ENCODE measurements around the gene SS18L1.

SS18L1 gene

DNA sequence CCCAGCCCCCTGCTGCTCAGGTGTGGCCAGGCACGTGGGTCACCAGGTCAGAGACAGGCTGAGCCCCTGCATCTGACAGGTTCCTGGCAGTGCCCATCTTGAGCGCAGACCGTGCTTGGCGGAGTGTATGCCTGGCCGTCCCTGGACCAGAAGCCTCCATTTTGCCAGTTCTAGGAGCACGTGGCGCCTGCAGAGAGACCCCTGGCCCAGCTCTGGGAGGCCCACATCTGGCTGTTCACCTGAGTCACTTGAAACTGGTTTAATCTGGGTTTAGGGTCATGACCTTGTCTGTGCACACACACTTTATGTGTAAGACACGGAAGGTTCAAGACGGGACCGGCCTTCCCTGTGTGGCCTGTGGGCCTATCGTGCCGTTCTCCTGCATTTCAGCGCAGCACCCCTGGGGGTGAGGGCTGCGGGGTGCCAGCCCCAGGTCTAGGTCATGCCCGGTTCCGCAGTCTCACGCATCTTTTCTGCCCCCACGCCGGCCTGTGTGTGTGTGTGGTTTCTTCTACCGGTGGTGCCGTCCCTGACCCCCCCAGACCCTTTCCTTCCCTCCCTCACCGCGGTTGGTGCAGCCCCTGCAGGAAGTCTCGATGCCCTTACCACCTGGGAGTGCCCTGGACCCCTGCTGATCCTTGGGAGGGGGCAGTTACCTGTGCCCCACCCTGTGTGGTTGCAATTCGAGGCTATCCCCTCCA lies 14.0 kb downstream of the SS18L1 start:
- DNase-seq, result no peak

DNA sequence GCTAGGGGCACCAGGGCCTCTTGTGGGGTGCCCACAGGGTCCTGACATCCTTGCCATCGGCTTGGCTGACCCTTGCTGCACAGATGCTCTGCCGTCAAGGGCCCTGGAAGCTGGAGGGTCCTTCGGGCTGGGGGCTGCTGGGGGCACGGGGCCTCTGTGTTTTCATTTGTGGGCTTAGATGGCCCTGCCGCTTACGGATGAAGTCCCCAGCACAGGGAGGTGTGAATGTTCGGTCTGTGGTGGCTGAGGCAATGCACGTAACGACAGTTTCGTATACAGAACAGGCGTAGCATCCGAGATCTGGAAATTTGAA lies 14.5 kb downstream of the SS18L1 start:
- no peak for DNase-seq

DNA sequence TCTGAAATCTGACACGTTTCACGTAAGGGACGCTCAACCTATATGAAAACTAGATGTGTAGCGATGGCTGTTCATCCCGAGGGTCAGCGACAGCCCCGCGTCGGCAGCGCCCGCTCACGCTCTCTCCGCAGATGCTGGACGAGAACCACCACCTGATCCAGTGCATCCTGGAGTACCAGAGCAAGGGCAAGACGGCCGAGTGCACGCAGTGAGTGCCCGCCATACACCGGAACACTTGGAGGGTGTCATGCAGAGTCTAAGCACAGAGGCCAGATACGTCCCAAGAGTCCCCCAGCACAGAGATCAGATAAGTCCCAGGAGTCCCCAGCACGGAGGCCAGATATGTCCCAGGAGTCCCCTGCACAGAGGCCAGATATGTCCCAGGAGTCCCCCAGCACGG lies 15.0 kb downstream of the SS18L1 start:
- no peak for DNase-seq

DNA sequence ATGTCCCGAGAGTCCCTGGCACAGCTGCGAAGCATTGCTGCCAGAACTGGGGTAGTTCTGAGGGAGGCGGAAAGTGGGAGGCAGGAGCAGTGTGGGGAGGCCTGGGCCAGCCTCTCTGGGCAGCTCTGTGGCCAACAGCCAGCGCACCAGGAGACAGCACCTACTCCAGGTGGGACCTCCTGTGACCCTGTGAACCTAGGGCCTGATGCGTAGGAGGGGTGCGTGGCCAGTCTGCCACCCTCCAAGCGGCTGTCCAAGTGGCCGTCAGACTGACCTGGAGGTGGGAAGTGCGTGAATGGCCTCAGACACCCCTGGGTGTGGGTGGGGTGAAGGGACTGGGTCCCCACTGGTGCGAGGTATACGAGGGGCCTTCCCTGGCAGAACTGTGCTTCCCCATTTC lies 15.5 kb downstream of the SS18L1 start:
- DNase-seq, result no peak

DNA sequence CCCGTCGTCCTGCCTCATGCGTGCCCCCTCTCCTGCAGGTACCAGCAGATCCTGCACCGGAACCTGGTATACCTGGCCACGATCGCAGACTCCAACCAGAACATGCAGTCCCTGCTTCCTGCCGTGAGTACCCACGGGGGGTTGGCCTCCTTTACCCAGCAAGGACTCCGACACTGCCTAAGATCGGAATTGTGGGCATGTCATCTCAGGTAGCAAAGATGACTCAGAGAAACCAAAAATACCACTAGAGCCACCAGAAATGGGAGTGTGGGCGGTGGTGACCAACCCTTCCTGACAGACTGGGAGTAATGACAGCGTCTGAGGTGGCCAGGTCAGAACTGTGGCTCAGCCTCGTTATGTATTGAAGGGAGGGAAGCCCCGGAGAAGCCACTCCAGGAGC lies 16.3 kb downstream of the SS18L1 start:
- DNase-seq, result no peak

DNA sequence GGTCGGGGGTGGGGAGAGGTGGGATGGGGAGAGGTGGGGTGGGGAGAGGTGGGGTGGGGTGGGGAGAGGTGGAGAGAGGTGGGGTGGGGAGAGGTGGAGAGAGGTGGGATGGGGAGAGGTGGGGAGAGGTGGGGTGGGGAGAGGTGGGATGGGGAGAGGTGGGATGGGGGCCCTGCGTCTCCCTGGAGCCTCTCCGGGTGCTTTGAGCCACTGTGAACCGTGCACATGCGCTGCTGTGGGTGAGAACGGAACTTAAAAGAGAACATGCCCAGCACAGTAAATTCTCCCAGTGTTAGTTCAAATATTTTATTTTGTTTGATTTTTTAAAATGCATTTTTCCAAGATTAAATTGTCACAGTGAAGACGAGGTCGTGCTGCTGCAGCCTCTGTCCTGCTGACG lies 16.7 kb downstream of the SS18L1 start:
- no peak for DNase-seq

DNA sequence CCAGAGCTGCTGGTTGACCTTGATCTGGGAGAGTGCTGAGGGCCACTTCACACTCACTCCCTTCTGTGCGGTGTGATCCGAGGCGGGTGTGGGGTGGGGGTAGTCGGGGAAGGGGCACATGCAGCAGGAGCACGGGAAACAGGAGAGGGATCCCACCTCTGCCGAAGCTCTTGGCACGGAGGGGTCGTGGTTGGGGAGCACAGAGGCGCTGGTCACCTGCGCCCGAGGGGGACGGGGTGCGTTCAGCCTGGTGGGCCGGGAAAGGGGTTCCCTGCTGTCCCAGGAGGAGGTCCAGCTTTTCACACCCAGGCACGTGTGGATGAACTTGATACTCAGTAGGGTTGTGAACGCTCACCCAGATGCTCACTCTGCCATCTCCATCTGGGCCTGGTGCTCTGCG lies 17.3 kb downstream of the SS18L1 start:
- DNase-seq, result no peak

DNA sequence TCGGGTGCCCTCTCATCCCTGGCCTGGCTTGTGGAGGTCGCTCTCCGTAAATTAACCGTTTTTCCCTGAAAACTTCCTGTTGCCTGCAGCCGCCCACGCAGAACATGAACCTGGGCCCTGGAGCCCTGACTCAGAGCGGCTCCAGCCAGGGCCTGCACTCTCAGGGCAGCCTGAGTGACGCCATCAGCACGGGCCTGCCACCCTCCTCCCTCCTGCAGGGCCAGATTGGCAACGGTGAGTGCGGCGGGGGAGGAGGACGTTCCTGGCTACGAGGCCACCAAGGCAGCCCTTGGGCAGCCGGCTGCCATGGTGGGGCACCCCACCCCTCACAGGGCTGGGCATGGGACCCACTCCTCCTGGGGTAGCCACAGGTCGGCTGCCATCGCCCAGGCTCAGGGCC lies 17.8 kb downstream of the SS18L1 start:
- no peak for DNase-seq

DNA sequence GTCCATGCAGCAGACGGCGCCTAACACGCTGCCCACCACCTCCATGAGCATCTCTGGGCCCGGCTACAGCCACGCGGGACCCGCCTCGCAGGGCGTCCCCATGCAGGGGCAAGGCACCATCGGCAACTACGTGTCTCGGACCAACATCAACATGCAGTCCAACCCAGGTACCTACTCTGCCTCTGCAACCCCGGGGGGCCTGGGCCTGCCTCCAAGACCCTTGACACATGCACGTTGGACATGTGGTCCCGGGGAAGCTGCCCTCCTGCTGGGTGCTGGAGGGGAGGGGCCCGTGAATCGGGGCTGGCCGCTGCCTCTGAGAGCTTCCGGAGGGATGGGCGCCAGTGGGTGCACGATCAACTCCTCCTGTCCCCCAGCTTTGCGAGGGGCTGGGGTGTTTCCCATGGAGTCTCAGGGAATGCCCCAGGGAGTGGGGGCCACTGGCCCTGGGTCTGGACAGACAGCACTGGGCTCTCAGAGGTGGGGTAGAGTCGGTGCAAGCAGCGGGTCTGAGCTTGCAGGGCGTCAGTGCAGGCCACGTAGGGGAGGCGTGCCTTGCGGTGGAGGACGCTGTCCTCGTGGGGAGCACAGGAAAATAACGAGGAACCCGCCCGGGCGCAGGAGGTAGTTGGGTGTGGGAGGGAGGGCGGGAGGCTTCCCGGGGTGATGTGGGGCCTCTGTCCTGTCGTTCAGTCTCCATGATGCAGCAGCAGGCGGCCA lies 19.4 kb downstream of the SS18L1 start:
- no peak for DNase-seq

DNA sequence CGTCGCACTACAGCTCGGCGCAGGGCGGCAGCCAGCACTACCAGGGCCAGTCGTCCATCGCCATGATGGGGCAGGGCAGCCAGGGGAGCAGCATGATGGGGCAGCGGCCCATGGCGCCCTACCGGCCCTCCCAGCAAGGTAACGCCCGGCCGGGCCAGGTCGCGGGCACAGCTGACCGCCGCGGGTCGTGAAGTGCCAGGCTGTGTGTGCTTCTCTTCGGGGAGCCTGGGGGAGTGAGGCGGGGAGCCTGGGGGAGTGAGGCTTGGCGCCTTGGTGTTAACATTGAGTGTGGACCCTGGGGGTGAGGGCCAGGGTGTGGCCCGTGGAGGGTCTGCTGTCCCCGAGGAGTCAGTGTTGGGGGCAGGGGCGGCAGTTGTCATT lies 19.9 kb downstream of the SS18L1 start:
- no peak for DNase-seq

DNA sequence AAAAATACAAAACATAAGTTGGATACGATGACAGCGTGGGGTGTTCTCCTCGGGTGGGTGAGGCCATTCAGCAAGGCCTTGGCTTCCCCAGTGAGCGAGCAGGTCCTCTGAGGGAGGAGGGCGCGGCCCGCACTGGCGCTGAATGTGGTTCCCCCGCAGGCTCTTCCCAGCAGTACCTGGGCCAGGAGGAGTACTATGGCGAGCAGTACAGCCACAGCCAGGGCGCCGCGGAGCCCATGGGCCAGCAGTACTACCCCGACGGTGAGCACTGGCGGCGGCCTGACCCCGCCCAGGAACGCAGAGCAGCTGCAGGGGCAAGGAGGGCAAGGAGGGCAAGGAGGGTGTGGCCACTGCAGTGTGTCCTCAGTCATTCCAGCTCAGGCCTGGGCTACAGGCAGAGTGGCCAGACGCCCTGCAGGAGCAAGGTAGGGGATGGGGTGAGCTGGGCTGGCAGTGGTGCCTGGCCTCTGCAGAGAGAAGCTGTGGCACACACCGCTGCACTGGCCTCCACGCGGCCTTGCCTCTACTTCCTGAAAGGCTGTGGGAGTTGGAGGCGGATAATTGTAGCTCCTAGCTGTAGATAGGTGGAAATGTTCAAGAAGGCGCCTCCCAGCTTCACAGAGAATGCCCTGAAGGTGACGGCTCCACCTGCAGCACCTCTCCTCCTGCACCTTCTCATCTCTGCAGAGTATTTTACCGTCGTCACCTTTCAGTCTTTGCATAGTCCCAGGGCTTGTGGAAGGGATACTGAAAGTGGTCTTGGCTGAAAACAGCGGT lies 20.6 kb downstream of the SS18L1 start:
- no peak for DNase-seq

DNA sequence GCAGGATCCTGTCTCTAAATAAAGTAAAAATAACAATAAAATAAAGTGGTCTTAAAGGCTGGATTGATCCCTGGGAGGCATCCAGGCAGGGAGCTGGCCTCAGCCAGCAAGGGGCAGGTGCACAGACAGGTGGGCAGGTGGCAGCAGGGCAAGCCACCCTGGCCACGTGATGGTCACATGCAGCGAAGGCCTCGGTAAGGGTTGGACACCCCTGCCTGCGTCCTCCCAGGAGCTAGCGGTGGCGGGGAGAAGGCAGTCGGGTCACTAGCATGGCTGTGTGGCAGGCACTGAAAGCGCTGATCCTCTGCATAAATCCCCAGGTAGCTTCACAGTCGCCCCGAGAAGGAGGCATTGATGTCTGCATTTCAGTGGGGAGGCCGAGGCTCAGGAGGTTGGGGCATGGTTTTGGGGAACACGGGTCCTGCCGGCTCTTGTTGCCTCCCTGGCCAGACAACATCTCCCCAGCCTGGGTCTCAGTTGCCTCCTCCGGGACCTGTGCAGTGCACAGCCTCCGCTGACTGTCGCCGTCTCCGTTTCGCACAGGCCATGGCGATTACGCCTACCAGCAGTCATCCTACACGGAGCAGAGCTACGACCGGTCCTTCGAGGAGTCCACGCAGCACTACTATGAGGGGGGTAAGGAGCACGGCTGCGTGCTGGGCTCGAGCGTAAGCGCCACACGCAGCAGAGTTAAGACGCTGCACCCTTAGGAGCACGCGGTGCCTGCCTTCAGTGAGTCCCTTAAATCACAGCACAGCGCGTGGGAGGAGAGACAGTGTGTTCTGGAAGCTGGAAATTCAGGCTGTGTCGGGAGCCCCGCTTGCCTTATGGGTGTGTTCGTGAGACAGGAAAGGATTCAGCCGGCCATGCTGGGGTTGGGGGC lies 21.6 kb downstream of the SS18L1 start:
- no peak for DNase-seq

DNA sequence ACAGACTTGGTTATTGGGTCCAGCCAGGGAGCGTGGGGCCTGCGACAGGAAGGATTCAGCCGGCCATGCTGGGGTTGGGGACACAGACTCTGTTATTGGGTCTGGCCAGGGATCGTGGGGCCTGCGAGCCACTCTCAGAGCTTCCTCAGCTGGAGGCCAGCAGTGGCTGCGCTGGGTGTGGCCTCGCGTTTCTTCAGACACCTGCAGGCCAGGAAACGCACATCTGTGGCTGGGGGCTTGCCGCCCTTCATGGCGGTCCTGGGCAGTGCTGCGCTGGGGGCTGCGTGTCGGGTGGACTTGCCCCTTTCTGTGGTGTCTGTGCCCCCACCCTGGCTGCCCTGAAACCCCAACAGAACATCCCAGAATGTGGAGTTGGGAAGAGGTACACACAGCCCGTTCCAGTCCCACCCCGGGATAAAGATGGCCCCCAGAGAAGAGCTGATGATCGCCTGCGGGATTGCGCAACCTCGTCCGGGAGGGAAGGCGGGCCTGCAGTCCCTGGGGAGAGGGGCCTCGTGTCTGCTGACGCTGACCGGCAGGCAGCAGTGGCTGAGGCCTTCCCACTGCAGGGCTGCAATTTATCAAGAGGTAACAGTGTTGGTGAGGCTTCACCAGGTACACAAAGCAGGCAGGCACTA lies 22.3 kb downstream of the SS18L1 start:
- DNase-seq, result no peak

DNA sequence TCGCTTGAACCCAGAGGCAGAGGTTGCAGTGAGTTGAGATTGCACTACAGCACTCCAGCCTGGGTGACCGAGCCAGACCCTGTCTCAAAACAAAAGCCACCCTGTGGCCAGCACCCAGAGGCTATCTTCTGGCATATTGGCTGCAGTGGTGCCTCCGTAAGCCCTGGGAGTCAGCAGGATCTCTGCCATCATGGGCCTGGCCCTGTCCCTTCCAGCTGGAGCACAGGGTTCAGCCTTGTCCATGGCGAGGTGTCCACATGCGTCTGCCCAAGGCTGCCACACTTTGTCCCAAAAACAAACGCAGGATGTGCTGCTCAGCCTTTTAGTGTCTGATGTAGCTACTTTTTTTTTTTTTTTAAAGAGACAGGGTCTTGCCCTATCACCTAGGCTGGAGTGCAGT lies 23.9 kb downstream of the SS18L1 start:
- DNase-seq, result no peak

DNA sequence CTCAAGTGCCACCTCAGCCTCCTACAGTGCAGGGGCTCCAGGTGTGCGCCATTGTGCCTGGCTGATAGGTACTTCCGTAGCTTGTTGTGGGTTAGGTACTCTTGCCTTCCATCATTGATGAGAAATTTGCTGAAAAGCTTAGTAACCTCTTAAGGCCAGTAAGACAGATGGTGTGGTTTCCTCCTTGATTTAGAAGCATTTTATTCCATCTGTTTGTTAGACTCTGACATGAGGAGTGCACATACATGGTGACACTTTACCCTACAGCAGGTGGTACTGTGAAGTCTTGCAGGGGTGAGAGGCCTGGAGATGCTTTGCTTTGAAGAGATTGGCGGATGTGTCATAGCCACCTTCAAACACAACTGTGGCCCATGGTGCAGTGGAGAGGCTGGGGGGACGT lies 24.5 kb downstream of the SS18L1 start:
- DNase-seq, result no peak

DNA sequence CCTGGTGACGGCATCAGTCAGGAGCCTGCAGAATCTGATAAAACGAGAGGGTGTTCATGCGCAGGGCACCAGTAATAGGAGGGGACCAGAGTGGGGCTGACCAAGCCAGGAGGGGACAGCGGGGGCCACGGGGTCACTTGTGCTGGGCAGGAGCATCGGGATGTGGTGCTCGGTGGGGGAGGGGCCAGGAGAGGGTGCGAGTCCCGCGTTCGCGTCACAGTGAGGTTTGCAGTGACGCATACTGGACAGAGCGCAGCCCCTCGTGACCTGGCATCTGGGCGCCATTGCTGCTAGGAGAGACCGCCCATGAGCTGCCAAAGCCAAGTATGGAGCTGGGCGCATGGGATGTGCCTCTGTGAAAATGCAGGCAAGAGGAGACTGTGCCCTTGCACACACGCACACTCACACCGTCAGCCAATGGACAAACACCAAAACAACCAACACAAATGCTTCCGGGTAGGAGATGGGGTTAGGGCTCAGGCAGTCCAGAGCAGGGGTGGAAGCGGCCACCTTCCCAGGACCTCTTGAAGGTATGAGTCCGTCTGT lies 25.4 kb downstream of the SS18L1 start:
- no peak for DNase-seq

DNA sequence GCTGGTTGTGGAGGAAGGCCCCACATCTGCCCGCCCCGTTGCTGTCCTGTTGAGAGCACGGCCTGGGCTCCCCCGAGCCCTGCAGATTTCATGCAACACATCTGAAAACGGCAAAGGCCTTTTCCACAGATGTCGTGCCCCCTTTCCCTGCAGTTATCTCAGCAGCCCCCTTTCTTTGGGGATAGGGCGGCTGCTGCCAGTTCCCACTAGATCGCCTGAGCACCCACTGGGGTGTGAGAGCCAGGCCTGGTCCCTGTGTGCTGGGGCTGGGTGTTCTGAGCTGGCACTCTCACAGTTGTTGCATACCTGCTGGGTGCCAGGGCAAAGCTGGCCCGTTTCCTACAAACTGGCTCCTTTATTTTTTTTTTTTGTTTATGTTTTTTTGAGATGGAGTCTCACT lies 27.0 kb downstream of the SS18L1 start:
- no peak for DNase-seq

DNA sequence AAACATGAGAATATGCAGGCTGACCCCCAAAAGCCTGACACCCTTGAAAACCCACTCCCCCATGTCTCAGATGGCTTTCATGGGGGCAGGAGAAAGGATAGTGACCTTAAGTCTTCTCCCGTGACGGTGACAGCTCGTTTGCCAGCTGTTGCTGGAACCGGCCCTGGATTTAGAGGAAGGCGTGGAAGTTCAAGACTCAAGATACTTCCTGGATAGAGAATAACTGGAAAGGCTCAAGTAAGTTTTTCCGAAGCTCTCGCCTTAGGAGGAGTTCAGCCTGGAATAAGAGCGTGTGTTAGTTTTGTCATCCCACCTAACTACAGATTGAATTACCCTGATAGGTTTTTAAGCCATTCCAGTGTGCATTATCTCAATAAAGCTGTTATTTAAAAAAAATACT lies 27.7 kb downstream of the SS18L1 start:
- DNase-seq, result no peak

DNA sequence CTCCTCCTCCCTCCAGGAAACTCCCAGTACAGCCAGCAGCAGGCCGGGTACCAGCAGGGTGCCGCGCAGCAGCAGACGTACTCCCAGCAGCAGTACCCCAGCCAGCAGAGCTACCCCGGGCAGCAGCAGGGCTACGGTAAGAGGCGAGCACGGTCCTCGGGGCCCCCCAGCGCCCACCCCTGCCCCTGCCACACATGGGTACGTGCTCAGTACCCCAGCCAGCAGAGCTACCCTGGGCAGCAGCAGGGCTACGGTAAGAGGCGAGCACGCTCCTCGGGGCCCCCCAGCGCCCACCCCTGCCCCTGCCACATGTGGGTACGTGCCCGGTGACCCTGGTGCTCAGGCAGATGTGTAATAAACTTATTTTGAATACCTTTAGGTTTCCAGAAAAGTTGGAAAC lies 29.1 kb downstream of the SS18L1 start:
- no peak for DNase-seq

DNA sequence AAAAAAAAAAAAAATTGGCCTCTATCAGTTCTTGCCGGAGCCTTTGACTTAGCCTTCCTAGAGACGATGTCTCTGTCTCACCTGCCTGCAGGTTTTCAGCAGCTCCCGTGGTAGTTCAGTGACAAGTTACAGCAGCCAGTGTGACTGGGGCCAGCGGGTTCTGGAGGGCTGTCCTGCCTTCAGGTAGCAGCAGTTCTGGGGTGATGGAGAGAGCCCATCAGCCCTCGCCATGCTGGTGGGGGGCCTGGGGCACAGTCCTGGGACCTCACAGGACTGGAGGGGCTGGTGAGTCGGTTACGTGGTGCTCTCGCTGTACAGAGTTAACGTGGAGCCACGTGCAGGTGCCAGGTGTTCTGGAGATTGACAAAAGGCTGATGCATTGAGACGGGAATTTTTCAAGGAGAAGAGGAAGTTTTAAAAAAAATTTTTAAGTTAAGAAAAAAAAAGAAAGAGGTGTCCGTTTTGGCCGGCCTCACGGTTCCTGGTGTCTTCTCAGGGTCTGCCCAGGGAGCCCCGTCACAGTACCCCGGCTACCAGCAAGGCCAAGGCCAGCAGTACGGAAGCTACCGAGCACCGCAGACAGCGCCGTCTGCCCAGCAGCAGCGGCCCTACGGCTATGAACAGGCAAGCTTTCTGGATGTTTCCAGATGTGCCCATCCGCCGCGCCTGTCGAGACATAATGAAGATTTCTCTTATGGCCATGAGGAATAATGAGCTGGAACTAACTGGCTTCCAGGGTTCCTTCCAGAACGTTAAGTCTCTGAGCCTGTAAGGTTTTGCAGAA lies 30.6 kb downstream of the SS18L1 start:
- DNase-seq, result no peak

DNA sequence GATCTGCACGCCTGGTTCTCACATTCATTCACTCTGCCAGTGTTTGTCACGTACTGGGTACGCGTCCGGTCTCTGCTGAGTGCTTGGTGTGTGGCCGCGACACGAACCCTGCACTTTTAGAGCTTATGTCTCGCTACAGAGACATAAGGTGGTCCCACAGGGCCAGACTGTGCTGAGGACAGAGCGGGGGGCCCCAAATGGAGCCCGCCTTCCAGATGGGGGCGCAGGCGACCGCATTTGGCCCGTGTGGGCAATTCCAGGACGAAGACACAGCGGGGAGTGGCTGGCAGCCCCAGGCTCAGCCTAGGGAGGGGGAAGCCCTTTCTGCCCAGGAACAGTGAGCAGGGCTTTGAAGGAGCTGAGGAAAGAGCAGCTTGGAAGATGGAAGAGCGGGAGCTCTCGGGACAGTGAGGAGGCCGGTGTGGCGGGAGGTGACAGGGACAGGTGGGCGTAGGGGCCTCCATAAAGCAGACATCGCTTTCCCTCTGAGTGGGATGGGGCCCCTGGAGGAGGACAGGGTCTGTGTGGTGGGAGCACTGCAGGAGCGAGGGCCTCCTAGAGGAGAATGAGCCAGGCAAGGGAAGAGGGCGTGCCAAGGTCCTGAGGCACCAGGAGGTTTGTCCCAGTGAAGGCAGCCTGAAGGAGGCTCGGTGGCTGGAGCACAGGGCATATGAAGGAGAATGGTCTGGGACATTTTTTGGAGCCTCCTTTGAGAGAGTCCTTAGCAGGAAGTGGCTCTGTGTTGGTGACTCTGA lies 31.5 kb downstream of the SS18L1 start:
- DNase-seq, result no peak
